Measurements from ENCODE around the gene DMBT1. TPM values are rescaled to one million over a fixed set of nuclear protein-coding genes. Genes with fewer than 3 reads are reported as not detected.
"Not testable (repeated sequence)": the region's sequence is repeated elsewhere in the genome, so short reads cannot be mapped to it uniquely, and the experiment has no call there.

DMBT1 gene
- total and polyA plus RNA-seq, 2 of the 4 experiments (the other 2 are of a cell fraction): under 0.01 TPM; not detected in 1

GRCh38 chr10:122586070-122586469 is 25.5 kb downstream of the DMBT1 start:
- BruUV-seq (replicated peaks); dilution Hi-C loops (cut with HindIII; ENCODE audit: low sequenced_read_pairs, unreplicated experiment); H3K27me3 ChIP-seq (ENCODE audit: control insufficient read depth, insufficient read depth, low read length); H2BK5ac ChIP-seq (ENCODE audit: low read depth, low read length, poor library complexity, severe bottlenecking); H2BK15ac ChIP-seq (ENCODE audit: low read depth, low read length); ATAC-seq (ENCODE audit: low read depth); H3K4me3 ChIP-seq (ENCODE audit: insufficient read depth, low read depth, low read length); H3K9me1 ChIP-seq (ENCODE audit: insufficient read depth, low read length); H3K36me3 ChIP-seq (ENCODE audit: control insufficient read depth, insufficient read depth, low read length); H3K9ac ChIP-seq (ENCODE audit: low read depth, low read length); in situ Hi-C loops (cut with MboI; ENCODE audit: low sequenced_read_pairs); intact Hi-C loops (cut with micrococcal nuclease); DNase-seq; H2BK20ac ChIP-seq (ENCODE audit: low read depth, low read length); H3K79me1 ChIP-seq (ENCODE audit: low read depth in 1 of 2, low read length in 2 of 2); POLR2A ChIA-PET (ENCODE audit: unreplicated experiment); H3K27ac ChIP-seq (ENCODE audit: insufficient read depth, low read length); H3K14ac ChIP-seq (replicated peaks; ENCODE audit: low read depth, low read length); H4K5ac ChIP-seq (ENCODE audit: low read depth, low read length); H3K4me2 ChIP-seq (ENCODE audit: low read depth, low read length); H3K18ac ChIP-seq (ENCODE audit: low read depth, low read length); H3K9me3 ChIP-seq (ENCODE audit: control insufficient read depth, insufficient read depth, low read length); H4K20me1 ChIP-seq (ENCODE audit: insufficient read depth, low read length); H2BK120ac ChIP-seq (ENCODE audit: low read depth, low read length); H2AK5ac ChIP-seq (ENCODE audit: low read depth, low read length); H3K56ac ChIP-seq (ENCODE audit: extremely low read depth, insufficient read depth, low read length); H4K8ac ChIP-seq (ENCODE audit: low read depth in 2 of 2, low read length in 2 of 2); H3K4me1 ChIP-seq (ENCODE audit: control insufficient read depth, insufficient read depth, low read length); H4K91ac ChIP-seq (ENCODE audit: insufficient read depth, low read depth, low read length); H2AK9ac ChIP-seq (replicated peaks; ENCODE audit: low read depth, low read length, poor library complexity); H3K23ac ChIP-seq (ENCODE audit: low read depth, low read length); CTCF ChIA-PET; H3K4ac ChIP-seq (ENCODE audit: low read depth, low read length); H2AFZ ChIP-seq (replicated peaks; ENCODE audit: low read length, poor library complexity): not testable (repeated sequence)
- no CpG with 5 or more reads among the region's 7 CpGs for WGBS, 2 experiments (ENCODE audit: extremely low coverage in 2 of 2, insufficient read length in 1 of 2)

Measured in IMR-90 (cell line).